KOPT-K1 (cell line): ENCODE results near the gene KDM1B.

Source experiments
- H3K27ac ChIP-seq: fragments of 200-600 bp; sonication (generic); 2 replicates; pipeline ENCODE4 v1.5.1; 2016; ENCODE audit warnings: antibody characterized with exemption, mild to moderate bottlenecking, low read depth, low read length; ENCODE audit not compliant: poor library complexity, severe bottlenecking
- H3K36me3 ChIP-seq: fragments of 200-600 bp; sonication (generic); 2 replicates; pipeline ENCODE4 v1.5.1; 2017; ENCODE audit warnings: antibody characterized with exemption, mild to moderate bottlenecking, low read length, moderate library complexity; ENCODE audit not compliant: insufficient read depth
- H3K9me3 ChIP-seq: fragments of 200-600 bp; sonication (generic); 2 replicates; pipeline ENCODE4 v1.5.1; 2017; ENCODE audit warnings: antibody characterized with exemption, low read length, mild to moderate bottlenecking; ENCODE audit not compliant: insufficient read depth, poor library complexity, severe bottlenecking

The KDM1B gene

DNA sequence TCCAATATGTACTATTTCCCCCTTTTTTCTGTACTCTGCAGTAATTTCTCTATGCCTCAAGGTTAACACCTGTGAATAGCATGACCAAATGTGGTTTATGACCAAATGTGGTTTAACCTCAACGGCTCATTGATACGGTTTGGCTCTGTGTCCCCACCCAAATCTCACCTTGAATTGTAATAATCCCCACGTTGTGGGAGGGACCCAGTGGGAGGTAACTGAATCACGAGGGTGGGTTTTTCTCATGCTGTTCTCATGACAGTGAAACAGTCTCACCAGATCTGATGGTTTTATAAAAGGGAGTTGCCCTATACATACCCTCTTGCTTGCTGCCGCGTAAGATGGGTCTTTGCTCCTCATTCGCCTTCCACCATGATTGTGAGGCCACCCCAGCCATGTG is 90.4 kb downstream of the KDM1B start:
- Histone ChIP-seq H3K9me3 (peaks cover 11% of the 10 kb centered on the region), H3K36me3 (peaks cover 100% of the 10 kb centered on the region), H3K27ac (no peak overlapping the region)

DNA sequence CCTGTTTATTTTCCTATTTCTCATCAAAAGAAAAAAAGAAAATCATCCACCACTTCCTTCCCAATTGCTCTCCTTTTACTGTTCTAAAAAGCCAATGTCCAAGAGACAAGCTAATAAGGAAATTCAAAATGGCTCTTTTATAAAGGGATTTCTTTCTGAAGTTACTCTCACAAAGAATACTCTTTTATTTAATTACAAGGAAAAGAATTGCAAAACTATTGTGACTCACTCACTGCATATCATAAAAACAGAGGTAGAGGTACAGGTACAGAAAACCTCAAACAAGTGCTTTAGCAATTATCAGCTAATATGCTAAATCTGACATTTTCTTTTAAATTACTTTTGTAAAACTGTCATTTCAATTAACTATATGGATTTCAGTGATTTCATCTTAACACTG is 91.0 kb downstream of the KDM1B start:
- Histone ChIP-seq H3K9me3 (peaks cover 11% of the 10 kb centered on the region), H3K36me3 (peaks cover 100% of the 10 kb centered on the region), H3K27ac (no peak overlapping the region)

DNA sequence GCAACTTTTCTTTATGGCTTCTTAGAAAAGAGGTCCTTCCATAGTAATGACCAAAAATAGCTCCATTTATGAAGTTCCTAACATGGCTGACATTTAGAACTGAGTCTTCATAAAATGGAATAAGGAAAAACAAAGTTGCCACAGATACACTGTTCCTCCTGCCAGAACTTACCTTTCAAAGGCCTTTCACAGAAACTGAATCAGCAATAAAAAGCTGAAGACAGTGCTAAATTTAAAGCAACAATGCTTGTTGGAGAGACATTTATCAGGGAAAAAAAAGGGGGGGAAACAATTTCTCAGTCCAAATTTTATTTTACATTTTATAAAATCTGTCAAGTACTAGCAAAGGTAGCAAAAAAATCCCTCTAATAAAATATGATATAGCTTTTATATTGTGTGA is 91.8 kb downstream of the KDM1B start:
- Histone ChIP-seq H3K27ac (no peak overlapping the region), H3K9me3 (peaks cover 11% of the 10 kb centered on the region), H3K36me3 (peaks cover 100% of the 10 kb centered on the region)

- Histone ChIP-seq H3K9me3 (peaks cover 11% of the 10 kb centered on the region), H3K36me3 (peaks cover 100% of the 10 kb centered on the region)
Observed at GRCh38 chr6:18248698-18249097, 93.5 kb downstream of the KDM1B start.

GRCh38 chr6:18249271-18249670 is 94.0 kb downstream of the KDM1B start:
- H3K9me3 ChIP-seq = peaks cover 11% of the 10 kb centered on the region
- peaks cover 100% of the 10 kb centered on the region for H3K36me3 ChIP-seq
- no peak overlapping the region for H3K27ac ChIP-seq

More at GRCh38 chr6:18248698-18249097, 93.5 kb downstream of the KDM1B start:
- H3K27ac ChIP-seq = no peak overlapping the region

GRCh38 chr6:18253635-18254034 is 98.4 kb downstream of the KDM1B start:
- Histone ChIP-seq H3K36me3 (peaks cover 100% of the 10 kb centered on the region), H3K27ac (no peak overlapping the region)

GRCh38 chr6:18254793-18255192 is 99.6 kb downstream of the KDM1B start:
- H3K27ac ChIP-seq = no peak overlapping the region
- H3K9me3 ChIP-seq = no peaks in the 10 kb centered on the region
- peaks cover 97% of the 10 kb centered on the region for H3K36me3 ChIP-seq

More at GRCh38 chr6:18253635-18254034, 98.4 kb downstream of the KDM1B start:
- no peaks in the 10 kb centered on the region for H3K9me3 ChIP-seq

- Histone ChIP-seq H3K36me3 (peaks cover 74% of the 10 kb centered on the region), H3K27ac (no peak overlapping the region), H3K9me3 (no peaks in the 10 kb centered on the region)
Observed at GRCh38 chr6:18259675-18260447, 104.6 kb downstream of the KDM1B start.

DNA sequence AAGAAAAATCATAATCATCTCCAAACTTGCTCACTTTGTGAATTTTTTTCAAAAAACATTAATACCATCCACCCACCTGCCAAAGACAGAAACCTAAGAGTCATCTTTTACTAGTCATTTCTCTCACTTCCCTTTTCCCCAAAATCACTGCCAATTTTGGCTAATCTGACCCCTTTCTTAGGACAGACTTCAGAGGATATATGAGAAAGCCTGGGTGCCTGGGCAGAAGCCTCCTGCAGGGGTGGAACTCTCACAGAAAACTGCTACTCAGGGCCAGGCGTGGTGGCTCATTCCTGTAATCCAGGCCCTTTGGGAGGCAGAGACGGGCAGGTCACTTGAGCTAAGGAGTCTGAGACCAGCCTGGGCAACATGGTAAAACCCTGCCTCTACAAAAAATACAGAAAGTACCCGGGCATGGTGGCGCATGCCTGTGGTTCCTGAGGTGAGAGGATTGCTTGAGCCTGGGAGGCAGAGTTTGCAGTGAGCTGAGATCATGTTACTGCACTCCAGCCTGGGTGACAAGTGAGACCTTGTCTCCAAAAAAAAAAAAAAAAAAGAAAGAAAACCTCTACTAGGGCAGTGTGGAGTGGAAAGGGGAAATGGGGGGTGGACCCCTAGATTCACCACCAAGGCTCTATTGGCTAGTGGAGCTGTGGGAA is 105.4 kb downstream of the KDM1B start:
- H3K36me3 ChIP-seq = peaks cover 67% of the 10 kb centered on the region
- H3K9me3 ChIP-seq = peaks cover 4% of the 10 kb centered on the region
- no peak overlapping the region for H3K27ac ChIP-seq

GRCh38 chr6:18261877-18262276 is 106.7 kb downstream of the KDM1B start:
- Histone ChIP-seq H3K36me3 (peaks cover 54% of the 10 kb centered on the region), H3K27ac (no peak overlapping the region), H3K9me3 (peaks cover 13% of the 10 kb centered on the region)

GRCh38 chr6:18262702-18263417 is 107.6 kb downstream of the KDM1B start:
- Histone ChIP-seq H3K9me3 (peaks cover 13% of the 10 kb centered on the region), H3K36me3 (peaks cover 44% of the 10 kb centered on the region), H3K27ac (peak overlapping the region; percentile 93)

- Histone ChIP-seq H3K9me3 (peaks cover 13% of the 10 kb centered on the region), H3K36me3 (peaks cover 36% of the 10 kb centered on the region), H3K27ac (peak overlapping the region; percentile 93)
Observed at GRCh38 chr6:18263418-18264218, 108.4 kb downstream of the KDM1B start.

DNA sequence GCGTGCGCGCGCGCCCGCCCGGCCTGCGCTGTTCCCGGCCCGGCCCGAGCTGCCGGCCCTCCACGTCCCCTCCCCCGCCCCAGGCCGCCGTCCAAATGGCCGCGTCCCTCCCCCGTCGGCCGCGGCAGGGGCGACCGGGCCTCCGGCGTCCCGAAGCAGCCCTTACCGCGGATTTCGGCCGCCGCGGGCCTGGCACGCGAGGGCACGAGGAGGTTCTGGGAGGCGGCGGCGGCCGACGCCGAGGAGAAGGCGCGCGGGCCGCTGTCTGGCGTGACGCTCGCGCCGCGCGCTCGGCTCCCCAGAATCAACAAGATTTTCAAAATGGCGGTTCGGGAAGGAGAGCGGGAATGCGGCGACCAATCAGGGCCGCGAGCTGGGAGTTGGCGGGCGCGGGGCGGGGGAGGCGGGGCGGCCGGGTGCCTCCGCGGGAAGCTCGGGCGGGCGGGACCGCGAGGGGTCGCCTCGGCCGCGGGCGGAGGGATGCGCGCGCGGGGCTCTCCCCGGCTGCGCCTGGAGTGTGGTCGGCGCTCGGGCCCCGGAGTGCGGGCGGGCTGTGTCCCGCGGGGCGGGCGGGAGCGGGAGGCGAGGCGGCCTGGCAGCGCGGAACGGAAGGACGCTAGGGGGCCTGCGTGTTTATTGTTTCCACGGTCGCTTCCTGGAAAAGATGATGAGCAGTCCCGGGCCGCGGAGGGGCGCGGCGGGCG is 109.1 kb downstream of the KDM1B start, which contains the start of gene DEK:
TSS of gene DEK (minus strand) at position 312 of the 704 bp plus-strand sequence. CDS start 543 bp downstream, outside the sequence.
- peaks cover 32% of the 10 kb centered on the region for H3K36me3 ChIP-seq
- peak within 1 kb of the TSS; percentile 93 for H3K27ac ChIP-seq
- peaks cover 13% of the 10 kb centered on the region for H3K9me3 ChIP-seq

DNA sequence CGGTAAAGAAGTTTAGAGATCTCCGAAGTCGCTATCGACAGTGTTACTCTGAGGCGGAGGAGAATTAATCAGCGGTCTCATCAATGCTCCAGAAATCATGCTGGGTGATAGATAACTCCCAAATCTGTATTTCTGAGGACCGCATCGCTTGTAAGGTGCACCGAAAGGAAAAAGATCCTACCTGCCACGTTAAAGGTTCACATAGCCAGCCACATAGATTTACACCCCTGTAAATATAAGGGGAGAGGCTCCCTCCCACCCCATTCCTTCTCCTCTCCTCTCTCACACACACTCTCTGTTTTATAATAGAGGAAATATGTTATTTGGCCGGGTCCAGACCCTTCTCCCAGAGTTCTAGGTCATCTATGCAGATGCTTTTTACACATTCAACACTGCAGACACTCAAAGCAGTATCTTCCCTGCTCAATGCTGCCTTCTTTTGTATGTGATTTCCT is 109.7 kb downstream of the KDM1B start:
- Histone ChIP-seq H3K36me3 (peaks cover 26% of the 10 kb centered on the region), H3K27ac (peak overlapping the region; percentile 93), H3K9me3 (peaks cover 13% of the 10 kb centered on the region)
